ENCODE measurements around the gene DLG1. TPM values are rescaled to one million over a fixed set of nuclear protein-coding genes. Genes with fewer than 3 reads are reported as not detected.

The DLG1 gene
- total and polyA plus RNA-seq, 9 of the 15 experiments (the other 6 are each of a cell fraction or from before 2014, with no cell fraction given) = 9.4 to 63.5 (median 43.6) TPM

- no peak for TF ChIP-seq ZNF280B (CRISPR knock-in tag; IDR thresholded peaks at IDR 0.05)
These were observed 148.9 kb downstream of the DLG1 start (continued) for GRCh38 chr3:197149528-197149927.

- Histone ChIP-seq H3K9ac (ENCODE audit: insufficient read depth in 1 of 2, low read depth in 2 of 2, low read length in 2 of 2) (no peak overlapping the region), H3K27ac (ENCODE audit: extremely low read depth, low read depth, low read length) (no peak overlapping the region), H3K36me3 (ENCODE audit: control insufficient read depth, insufficient read depth, low read length) (peaks cover 15% of the 10 kb centered on the region; the same call in 1 of the 3 replicates), H3K4me3 (no peak overlapping the region), H3K4me1 (replicated peaks in 1 of 2; ENCODE audit: control insufficient read depth in 2 of 2, insufficient read depth in 2 of 2, low read length in 2 of 2) (no peaks in the 10 kb centered on the region), H4K20me1 (replicated peaks; ENCODE audit: control insufficient read depth, insufficient read depth, low read length) (no peaks in the 10 kb centered on the region), H2AFZ (ENCODE audit: low read depth, low read length) (no peak overlapping the region), H3K27me3 (ENCODE audit: control insufficient read depth in 2 of 2, insufficient read depth in 2 of 2, low read length in 2 of 2) (no peaks in the 10 kb centered on the region), H3K4me2 (ENCODE audit: insufficient read depth, low read length) (no peak overlapping the region), H3K9me3 (replicated peaks; ENCODE audit: control insufficient read depth, insufficient read depth, low read depth, low read length) (no peaks in the 10 kb centered on the region), H3K9me1 (ENCODE audit: control insufficient read depth, insufficient read depth, low read length) (no peaks in the 10 kb centered on the region), H3K79me2 (ENCODE audit: control insufficient read depth, insufficient read depth, low read length) (no peaks in the 10 kb centered on the region)
- ATAC-seq (no peak), DNase-seq (ENCODE audit: extremely low read depth in 1 of 4, low spot score in 3 of 4) (no peak), FAIRE-seq (no peak)
- 33% methylated on average over 1 of the region's 1 CpG for WGBS (ENCODE audit: insufficient coverage, low coverage, missing lambda C conversion rate)
- in situ Hi-C loops (cut with MboI) = no loop called here
- intact Hi-C loops (cut with micrococcal nuclease) = no loop called here
- ChIA-PET CTCF (ENCODE audit: low intra/inter-chr PET ratio) (no interaction called here), POLR2A (interaction anchor here (1.2 kb wide), 1 partner anchor 12 kb away, joined by 3 read pairs; no protein-coding TSS in a partner anchor)
- no TSS peak for BruUV-seq (replicated peaks)
- TF ChIP-seq ZBTB9 (CRISPR knock-in tag; IDR thresholded peaks at IDR 0.05) = no peak
- no peak for TF ChIP-seq GTF2B (IDR thresholded peaks at IDR 0.05; ENCODE audit: extremely low read depth, insufficient read length)
- no peak for TF ChIP-seq ZNF639 (CRISPR knock-in tag; conservative IDR thresholded peaks at IDR 0.05 in 1 of 2, IDR thresholded peaks at IDR 0.05 in 1 of 2)
- no peak for TF ChIP-seq HDAC2 (IDR thresholded peaks at IDR 0.05)
- no peak for TF ChIP-seq SNIP1 (IDR thresholded peaks at IDR 0.05; ENCODE audit: low read depth)
- TF ChIP-seq MAX (CRISPR knock-in tag; IDR thresholded peaks at IDR 0.05) = no peak
- no peak for TF ChIP-seq SMAD4 (CRISPR knock-in tag; conservative IDR thresholded peaks at IDR 0.05)
- TF ChIP-seq TBP (optimal IDR thresholded peaks at IDR 0.05; ENCODE audit: low read depth, low read length) = no peak
- TF ChIP-seq E2F5 (CRISPR knock-in tag; IDR thresholded peaks at IDR 0.05) = no peak
- TF ChIP-seq XRCC5 (IDR thresholded peaks at IDR 0.05; ENCODE audit: low read depth, low read length) = no peak
- TF ChIP-seq HSF4 (CRISPR knock-in tag; IDR thresholded peaks at IDR 0.05; ENCODE audit: borderline replicate concordance) = no peak
- no peak for TF ChIP-seq ZSCAN32 (CRISPR knock-in tag; IDR thresholded peaks at IDR 0.05)
These were observed 154.2 kb downstream of the DLG1 start for GRCh38 chr3:197144188-197144587.
